Fibroblast of skin of scalp (primary cell): ENCODE data around the gene UNK. TPM values are rescaled to one million over a fixed set of nuclear protein-coding genes. Genes with fewer than 3 reads are reported as not detected.

Experiments used
- DNase-seq: peaks from one replicate; pipeline ENCODE4 v3.0.0-alpha.2; 2013
- polyA plus RNA-seq, 2 experiments: library from polyadenylated mRNA; unstranded; fragments of 120-200 nt; gene quantifications; one replicate each; pipeline ENCODE4 v1.2.1, GENCODE V29; 2013; ENCODE audit not compliant: insufficient read length in 2 of 2

Gene UNK, protein sequence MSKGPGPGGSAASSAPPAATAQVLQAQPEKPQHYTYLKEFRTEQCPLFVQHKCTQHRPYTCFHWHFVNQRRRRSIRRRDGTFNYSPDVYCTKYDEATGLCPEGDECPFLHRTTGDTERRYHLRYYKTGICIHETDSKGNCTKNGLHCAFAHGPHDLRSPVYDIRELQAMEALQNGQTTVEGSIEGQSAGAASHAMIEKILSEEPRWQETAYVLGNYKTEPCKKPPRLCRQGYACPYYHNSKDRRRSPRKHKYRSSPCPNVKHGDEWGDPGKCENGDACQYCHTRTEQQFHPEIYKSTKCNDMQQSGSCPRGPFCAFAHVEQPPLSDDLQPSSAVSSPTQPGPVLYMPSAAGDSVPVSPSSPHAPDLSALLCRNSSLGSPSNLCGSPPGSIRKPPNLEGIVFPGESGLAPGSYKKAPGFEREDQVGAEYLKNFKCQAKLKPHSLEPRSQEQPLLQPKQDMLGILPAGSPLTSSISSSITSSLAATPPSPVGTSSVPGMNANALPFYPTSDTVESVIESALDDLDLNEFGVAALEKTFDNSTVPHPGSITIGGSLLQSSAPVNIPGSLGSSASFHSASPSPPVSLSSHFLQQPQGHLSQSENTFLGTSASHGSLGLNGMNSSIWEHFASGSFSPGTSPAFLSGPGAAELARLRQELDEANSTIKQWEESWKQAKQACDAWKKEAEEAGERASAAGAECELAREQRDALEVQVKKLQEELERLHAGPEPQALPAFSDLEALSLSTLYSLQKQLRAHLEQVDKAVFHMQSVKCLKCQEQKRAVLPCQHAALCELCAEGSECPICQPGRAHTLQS
- 19.2 TPM for polyA plus RNA-seq (2013, experiment 1 of 2; ENCODE audit: insufficient read length)
- 20.3 TPM for polyA plus RNA-seq (2013, experiment 2 of 2; ENCODE audit: insufficient read length)

DNA sequence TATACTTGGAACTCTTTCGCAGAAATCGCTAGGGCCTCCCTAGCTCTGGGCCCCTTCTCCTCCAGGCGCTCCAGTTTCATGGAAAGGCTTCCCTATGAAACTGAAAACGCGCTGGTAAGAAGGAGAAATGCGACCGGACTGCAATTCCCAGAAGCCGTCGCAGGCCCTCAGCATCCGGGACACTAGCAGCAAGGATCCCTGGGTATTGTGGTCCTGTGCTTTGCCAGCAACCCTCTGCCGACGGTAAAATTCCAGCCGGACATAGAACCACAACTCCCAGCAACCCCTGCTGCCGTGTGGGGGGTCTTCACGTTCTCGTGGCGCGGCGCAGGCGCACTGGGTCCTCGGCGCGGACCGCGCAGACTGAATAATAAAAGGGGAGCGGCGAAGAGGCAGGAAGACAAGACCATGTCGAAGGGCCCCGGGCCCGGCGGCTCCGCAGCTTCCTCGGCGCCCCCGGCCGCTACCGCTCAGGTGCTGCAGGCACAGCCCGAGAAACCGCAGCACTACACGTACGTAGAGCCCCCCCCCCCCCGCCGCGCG lies at the start of gene UNK:
TSS of gene UNK (plus strand) at position 334 of the 543 bp plus-strand sequence. CDS start at position 409, 75 bp downstream.
- peak; percentile 100 for DNase-seq

GRCh38 chr17:75736173-75736835 lies 48.3 kb upstream of the UNK start:
- DNase-seq: no peak

DNA sequence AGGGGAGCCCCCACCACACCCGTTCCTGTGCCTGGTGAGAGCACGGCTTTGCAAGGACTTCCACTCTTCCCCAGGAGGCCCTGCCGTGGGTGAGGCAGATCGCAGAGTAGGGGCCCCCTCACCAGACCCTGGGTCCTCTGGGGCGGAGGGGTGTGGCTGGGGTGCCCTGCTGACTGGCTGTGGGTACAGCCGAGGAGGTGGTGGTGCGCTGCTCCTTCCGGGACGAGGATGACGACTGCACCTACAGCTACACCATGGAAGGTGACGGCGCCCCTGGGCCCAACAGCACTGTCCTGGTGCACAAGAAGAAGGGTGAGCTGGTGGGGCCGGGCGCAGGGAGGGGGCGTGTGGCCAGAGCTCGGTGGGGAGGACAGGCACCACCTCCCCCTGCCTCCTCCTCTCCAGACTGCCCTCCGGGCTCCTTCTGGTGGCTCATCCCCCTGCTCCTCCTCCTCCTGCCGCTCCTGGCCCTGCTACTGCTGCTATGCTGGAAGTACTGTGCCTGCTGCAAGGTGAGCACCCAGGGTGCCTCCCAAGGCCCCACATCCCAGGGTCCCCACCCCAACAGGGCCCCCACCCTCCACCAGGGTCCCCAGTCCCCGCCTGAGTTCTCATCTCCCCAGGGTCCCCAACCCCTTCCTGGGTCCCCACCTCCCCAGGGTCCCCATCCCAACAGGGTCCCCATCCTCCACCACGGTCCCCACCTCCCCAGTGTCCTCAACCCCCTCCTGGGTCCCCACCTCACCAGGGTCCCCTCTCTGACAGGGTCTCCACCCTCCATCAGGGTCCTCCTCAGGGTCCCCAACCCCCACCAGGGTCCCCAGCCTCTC lies 47.3 kb upstream of the UNK start:
- no peak for DNase-seq

GRCh38 chr17:75738218-75738802 lies 46.3 kb upstream of the UNK start:
- DNase-seq: peak; percentile 54

DNA sequence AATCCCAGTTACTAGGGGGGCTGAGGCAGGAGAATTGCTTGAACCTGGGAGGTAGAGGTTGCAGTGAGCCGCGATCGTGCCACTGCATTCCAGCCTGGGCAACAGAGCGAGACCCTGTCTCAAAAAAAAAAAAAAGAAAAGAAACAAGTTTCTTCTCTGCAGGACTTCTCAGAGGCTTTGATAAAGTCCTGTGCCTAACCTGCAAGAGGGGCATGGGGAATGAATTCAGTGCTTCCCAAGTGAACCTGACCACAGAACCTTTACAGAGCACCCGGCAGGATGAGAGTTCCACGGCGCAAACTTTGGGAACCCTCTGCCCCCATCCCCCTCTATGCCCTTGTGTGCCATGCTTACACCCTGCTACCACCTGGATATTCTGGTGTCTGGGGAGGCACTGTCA lies 45.4 kb upstream of the UNK start:
- no peak for DNase-seq

DNA sequence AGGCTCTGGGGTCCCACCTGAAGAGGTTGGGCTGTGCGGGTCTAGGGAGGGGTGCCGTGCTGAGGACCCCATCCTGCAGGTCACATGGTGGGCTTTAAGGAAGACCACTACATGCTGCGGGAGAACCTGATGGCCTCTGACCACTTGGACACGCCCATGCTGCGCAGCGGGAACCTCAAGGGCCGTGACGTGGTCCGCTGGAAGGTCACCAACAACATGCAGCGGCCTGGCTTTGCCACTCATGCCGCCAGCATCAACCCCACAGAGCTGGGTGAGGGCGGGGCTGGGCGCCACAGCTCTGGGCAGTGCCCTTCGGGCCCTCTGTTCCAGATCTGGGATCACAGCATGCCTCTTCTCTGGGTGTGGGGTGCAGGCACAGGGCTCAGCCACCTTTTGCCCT lies 44.8 kb upstream of the UNK start:
- DNase-seq: no peak

DNA sequence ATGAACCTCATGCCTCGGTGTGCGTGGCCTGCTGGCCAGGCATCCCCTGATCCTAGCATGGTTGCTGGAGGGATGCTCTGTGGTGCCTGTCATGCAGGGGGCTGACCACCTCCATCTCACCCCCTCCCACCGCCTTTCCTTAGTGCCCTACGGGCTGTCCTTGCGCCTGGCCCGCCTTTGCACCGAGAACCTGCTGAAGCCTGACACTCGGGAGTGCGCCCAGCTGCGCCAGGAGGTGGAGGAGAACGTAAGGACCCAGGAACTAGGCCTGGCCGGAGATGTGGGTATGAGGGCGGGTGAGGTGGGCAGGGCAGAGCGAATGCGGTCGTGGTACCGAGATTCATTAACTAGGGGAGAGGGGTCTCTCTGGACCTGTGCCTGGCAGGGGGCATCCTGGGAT lies 44.4 kb upstream of the UNK start:
- no peak for DNase-seq

GRCh38 chr17:75740631-75741077 lies 44.0 kb upstream of the UNK start:
- no peak for DNase-seq

DNA sequence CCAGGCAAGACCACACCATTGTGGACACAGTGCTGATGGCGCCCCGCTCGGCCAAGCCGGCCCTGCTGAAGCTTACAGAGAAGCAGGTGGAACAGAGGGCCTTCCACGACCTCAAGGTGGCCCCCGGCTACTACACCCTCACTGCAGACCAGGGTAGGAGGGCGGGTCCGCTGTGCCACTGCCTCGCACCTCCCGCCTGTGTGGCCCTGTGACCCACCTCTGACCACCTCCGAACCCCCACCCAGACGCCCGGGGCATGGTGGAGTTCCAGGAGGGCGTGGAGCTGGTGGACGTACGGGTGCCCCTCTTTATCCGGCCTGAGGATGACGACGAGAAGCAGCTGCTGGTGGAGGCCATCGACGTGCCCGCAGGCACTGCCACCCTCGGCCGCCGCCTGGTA lies 42.3 kb upstream of the UNK start:
- no peak for DNase-seq

- no peak for DNase-seq
Measured at GRCh38 chr17:75743625-75744206, 40.9 kb upstream of the UNK start.

DNA sequence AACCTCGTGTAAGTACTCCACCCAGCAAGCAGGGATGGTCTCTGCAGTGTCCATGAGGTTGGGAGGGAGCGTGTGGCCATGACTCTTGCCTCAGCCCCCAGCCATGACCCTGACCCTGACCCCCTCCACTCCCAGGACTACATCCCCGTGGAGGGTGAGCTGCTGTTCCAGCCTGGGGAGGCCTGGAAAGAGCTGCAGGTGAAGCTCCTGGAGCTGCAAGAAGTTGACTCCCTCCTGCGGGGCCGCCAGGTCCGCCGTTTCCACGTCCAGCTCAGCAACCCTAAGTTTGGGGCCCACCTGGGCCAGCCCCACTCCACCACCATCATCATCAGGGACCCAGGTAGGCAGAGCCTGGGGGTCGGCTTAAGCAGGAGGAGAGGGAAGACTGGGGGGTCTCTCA lies 35.9 kb upstream of the UNK start:
- DNase-seq: no peak

- peak; percentile 64 for DNase-seq
Measured at GRCh38 chr17:75749545-75750389, 34.8 kb upstream of the UNK start.

GRCh38 chr17:75750661-75751423 lies 33.8 kb upstream of the UNK start:
- DNase-seq: no peak

DNA sequence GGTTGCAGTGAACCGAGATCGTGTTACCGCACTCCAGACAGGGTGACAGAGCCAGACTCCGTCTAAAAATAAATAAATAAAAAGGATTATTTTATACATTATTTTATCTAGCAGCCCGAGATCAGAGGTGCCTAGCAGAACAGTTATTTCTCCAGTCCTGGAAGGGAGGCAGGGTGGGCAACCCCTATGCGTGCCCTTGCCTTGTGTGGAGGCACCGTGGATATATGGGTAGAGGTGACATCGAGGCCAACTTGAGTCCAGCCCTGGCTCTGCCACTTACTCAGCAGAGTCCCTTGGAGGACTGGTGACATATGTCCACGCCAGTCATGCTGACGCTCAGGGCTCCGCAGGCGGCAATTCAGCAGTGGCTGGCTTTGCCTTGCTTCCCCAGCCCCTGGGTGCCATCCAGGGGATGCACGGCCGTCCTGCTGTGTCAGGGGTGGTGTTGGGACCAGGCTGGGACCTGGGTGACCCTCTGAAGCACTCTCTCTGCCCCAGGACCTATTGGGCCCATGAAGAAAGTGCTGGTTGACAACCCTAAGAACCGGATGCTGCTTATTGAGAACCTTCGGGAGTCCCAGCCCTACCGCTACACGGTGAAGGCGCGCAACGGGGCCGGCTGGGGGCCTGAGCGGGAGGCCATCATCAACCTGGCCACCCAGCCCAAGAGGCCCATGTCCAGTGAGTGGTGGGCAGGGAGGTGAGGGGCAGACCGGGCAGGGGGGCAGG lies 32.8 kb upstream of the UNK start:
- DNase-seq: no peak

DNA sequence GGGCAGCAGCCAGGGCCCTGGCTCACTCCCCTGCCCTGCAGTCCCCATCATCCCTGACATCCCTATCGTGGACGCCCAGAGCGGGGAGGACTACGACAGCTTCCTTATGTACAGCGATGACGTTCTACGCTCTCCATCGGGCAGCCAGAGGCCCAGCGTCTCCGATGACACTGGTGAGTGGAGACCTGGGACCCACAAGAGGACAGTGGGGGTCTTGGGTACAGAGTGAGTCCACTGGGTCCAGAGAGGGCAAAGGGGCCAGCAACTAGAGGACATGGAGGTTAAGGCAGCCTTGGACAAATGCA lies 32.2 kb upstream of the UNK start:
- DNase-seq: no peak

- DNase-seq: no peak
Measured at GRCh38 chr17:75752802-75753513, 31.6 kb upstream of the UNK start.

- peak; percentile 82 for DNase-seq
Measured at GRCh38 chr17:75753514-75754377, 30.9 kb upstream of the UNK start.
